Inflammatory macrophage (primary cell): Measurements from ENCODE around the gene IPO5.
"Not testable (repeated sequence)": the region's sequence is repeated elsewhere in the genome, so short reads cannot be mapped to it uniquely, and the experiment has no call there.

Source experiments
- DNase-seq, 2 donors: peaks; one replicate each; pipeline ENCODE4 v3.0.0-alpha.2; 2020 to 2022

IPO5 gene

DNA sequence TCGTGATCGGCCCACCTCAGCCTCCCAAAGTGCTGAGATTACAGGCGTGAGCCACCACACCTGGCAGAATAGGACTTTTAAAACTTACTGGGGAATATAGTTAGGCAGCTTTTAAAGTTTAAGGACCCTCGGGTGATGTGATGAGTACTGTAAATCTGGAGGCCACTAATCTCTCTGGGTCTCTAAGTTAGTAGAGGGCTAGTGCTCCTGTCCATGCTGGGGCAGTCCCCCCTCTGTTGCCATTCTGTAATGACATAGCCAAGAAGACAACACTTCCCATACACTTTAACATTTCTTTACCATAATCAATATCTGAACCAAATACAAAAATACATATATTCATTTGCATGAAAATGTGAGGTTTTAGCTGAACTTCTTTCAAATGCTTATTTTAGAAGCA, 65.7 kb downstream of the IPO5 start:
- DNase-seq = no peak

DNA sequence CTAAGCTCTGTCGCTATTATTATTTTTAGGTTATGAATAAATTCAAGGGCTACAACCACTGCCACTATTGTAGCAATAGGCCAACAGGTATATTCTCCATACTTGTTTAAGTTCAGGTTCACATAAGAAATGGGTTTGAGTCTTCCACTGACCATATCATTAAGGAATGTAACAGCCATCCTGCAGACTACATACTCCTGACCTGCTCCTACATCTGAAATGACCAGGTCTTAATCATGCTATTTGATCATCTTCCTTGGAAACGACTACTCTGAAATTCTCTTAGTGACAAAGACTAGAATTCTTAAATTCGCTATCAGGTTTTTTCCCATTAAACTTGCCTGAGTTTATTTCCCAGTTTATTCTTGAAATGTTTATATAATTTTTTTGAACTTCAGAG, 66.8 kb downstream of the IPO5 start:
- no peak for DNase-seq

DNA sequence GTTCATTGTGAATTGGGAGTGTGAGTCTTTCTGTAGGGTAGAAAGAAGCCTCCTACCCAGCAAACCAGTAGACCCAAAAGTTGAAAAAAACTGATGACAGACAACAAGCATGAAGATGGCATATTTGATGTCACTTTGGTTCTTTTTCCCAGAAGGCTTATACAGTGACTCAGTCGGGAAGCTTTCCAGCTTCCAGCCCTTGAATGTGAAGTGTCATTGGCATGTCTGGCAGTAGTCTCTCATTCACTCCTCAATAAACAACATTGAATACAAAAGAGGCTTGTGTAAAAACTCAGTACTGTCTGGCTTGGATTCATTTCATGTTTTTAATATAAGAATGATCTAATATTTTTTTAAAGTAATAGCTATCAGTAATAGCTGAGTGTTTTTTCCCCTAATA, 68.7 kb downstream of the IPO5 start:
- DNase-seq = no peak

DNA sequence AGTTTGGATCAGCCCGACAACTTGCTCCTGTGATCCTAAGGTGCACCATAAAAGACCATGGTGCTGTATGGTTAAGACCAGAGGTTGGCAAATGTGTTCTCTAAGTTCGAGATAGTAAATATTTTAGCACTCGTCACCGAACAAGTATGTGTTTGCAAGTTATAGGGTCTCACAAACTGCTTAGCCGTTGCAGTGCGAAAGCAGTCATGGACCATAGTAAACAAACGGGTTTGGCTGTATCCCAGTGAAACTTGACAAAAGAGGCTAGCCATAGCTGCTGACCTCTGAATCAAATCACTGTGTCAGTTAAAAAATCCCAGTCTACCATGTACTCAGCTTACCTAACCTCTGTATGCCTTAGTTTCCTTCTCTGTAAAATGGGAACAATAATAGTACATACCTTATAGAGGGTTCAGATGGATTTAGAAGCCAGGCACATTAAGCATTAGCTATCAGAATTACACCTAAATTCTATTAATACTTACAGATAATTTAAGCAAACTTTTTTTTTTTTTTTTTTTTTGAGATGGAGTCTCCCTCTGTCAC, 72.1 kb downstream of the IPO5 start:
- DNase-seq = no peak

DNA sequence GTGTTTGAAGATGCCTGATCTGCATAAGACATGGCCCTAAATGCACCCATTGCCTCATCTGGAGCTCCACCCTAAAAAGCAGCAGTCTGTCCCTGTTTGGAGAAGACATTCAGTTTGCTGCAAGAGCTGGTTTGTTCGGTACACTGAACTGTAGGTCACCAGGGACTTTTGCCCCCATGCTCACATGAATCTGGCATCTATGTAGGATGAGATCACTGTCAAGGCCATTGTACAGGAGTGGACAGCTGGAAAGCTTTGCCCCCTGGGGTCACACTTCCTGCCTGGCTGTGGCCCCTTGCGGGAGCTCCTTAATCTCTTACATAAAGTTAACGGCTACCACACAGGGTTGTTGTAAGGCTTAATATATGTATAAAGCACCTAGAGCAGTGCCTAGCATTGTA, 73.0 kb downstream of the IPO5 start:
- no peak for DNase-seq

DNA sequence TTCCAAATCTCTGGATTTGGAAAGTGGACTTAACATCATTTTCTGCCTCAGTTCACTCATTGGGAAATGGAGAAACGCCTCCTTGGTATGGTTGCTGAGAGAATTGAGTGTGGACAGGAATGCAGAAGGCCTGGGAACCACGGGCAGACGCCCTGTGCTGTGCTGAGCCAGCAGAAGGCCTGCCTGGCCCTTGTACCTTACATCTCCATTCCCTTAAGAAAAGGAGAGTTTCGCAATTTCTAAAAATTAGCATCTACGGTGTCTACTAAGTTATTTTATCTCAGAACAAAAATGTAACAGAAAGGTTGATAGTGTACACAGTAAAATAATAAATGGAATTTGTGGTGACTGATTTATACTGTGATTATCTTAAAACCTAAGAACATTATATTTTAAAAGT, 78.7 kb downstream of the IPO5 start:
- DNase-seq = no peak

DNA sequence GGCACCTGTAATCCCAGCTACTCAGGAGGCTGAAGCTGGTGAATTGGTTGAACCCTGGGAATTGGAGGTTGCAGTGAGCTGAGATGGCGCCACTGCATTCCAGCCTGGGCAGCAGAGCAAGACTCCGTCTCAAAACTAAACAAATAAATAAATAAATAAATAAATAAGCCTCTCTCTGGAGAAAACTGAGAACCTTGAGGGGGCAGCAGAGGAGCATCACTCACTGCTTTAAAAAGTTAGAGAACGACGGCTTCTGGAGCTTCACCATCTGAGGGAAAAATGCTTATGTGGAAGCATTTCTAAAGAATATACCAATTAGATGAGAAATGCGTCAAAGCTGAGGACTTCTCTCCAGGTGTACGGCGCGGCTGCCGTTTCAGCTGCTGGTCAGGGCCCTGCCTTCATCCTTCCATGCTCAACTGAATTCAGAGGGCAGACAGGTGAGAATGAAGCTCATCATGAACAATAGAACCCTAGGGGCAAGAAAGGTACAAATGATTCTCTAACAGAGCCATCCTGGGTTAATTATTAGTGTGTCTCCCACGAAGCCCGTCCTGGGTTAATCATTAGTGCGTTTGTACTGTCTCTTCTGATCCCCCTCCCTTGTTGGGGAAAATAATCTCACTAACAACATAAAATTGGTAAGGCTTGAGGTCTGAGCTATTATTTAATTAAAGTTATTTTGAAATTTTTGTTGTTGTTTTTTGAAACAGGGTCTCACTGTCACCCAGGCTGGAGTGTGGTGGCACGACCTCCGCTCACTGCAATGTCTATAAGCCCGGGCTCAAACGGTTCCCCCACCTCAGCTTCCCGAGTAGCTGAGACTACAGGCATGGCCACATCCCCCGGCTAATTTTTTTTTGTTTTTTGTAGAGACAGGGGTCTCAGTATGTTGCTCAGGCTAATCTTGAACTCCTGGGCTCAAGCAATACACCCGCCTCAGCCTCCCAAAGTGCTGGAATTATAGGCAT, 80.1 kb downstream of the IPO5 start:
- no peak for DNase-seq

DNA sequence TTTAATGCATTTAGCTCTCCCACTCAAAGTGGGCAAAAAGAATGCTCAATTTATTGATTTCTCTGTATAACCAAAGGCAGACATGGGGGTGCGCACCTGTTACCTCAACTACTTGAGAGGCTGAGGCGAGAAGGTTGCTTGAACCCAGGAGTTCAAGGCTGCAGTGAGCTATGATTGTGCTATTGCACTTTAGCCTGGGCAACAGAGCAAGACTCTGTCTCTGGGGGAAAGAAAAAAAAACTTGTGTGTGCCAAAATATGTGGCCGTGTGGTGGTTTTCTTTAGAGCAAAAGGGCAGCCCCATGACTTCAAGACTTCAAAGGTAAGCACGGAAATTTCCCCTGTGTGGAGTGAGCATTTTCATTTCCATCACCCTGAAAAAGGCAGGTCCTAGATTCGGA, 81.9 kb downstream of the IPO5 start:
- DNase-seq = no peak

DNA sequence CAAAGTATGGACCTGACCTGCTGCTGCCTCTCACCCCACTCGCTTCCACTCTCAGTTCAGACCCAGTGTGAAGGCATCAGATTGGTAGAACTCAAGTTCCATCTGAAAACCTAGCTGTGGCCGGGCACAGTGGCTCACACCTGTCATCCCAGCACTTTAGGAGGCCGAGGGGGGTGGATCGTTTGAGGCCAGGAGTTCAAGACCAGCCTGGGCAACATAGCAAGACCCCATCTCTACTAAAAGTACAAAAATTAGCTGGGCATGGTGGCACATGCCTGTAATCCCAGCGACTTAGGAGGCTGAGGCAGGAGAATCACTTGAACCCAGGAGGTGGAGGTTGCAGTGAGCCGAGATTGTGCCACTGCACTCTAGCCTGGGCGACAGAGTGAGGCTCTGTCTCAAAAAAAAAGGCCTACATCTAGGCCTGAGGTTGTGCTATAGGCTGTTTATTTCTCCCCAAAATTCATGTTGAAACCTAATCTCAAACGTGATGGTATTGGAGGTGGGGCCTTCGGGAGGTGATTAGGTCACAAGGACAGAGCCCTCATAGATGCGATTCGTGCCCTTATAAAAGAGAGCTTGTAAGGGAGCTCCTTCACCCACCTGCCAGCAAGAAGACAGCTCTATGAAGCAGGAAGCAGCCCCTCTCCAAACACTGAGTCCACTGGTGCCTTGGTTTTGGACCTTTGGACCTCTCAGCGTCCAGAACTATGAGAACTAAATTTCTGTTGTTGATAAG, 83.3 kb downstream of the IPO5 start:
- DNase-seq = not testable (repeated sequence)

DNA sequence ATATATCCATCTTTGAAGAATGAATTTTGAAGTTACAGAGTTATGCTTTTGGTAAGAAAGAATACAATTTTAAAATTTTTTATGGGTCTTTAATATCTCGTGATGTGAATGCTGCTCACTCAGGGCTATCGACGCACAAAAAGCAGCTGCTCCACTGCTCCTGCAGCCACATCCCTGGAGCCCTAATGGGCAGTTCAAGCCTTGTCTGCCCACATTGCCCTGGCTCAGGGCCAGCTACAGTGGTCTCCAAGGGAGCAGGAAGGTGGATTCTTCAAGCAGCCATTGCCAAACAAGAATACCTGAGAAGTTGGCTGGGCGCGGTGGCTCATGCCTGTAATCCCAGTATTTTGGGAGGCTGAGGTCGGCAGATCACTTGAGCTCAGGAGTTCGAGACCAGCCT, 85.8 kb downstream of the IPO5 start:
- no peak for DNase-seq

DNA sequence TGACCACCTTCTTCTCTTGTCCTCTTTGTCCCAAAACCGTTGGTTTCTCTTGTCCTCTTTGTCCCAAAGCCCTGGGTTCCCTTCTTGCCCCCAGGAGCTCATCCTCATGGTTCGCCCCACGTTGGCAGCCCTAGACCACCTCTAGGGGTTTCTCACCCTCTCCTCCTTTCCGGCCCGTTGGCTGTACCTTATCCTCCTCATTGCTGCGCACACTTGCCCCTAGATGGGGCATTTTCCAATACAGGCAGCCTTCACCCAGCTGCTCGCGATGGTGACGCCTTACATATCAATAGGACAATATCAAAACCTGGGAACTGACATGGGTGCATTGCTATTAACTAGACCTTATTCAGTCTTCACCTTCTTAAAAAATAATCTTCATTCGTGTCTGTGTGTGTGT, 86.5 kb downstream of the IPO5 start:
- DNase-seq = no peak

DNA sequence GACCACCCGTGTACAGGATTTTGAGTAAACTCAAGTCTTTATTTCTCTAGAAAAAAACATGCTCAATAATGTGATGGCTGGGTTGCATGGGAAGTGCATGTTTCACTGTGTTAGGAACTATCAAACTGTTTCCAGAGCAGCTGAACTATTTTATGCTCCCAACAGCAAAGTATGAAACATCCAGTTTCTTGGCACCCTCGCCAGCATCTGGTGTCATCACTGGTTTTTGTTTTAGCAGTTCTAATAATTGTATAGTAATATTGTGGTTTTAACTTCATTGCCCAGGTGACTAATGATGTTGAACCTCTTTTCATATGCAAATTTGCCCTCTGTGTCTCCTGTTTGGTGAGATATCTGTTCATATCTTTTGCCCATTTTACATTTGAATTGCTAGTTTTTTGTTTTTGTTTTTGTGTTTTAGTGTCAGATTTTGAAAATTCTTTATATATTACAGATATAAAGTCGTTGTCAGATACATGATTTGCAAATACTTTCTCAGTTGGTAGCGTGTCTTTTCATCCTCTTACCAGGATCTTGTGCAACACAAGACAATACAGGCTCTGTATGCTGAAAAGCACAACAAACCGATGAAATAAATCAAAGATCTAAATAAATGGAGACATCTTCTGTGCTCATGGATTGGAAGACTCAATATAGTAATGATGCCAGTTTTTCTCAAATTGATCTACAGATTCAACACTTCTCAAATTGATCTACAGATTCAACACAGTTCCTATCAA, 87.8 kb downstream of the IPO5 start:
- no peak for DNase-seq

DNA sequence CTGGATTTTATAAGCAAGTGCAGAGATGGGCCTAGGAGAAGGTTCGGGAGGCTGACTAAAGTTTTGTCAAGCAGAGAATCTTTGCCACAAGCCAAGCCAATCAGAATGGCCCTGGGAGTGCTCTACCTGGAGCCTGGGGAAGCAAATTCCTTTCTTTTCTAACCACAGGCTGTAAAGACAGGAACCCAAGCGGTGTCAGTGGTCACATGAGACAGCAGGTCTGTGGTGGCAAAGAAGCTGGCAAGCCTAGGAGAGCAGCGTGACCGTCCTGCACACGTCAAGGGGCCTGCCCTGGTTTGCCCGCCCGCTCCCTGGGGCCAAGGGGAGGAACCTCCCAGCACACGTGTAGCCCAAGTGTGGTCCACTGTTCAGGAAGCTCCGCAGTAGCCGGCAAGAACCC, 90.8 kb downstream of the IPO5 start:
- no peak for DNase-seq

DNA sequence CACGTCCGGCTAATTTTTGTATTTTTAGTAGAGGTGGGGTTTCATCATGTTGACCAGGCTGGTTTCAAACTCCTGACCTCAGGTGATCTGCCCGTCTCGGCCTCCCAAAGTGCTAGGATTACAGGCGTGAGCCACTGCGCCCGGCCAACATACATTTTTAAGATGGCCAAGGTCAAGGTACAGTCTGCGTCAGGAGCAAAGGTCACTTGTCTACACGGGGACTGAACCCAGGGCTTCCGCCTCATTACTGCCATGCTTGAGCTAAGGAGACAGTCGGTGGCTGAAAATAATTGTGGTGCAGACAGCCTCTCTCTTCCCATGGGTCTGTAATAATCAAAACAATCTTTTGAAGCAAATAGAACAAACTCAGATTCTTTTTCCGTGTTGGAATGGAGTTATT, 94.3 kb downstream of the IPO5 start:
- DNase-seq = not testable (repeated sequence)

DNA sequence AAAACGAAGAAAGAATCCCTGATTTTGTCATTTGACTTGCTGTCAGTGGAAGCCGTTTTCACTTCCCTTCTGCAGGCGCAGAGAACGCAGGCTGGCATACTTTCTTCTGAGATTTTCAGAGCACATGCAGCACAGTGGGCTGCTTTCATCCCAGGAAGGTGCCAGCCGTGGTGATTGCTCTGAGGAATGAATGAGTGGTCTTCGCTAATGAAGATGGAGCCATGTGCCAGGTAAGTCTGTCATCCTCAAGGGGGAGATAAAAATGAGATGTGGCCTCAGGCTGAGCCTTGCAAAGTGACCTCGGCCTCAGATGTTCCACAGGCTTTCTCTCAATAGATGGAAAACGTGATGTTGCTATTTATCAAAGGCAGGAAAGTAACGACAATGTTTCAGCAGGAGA, 94.8 kb downstream of the IPO5 start:
- DNase-seq = no peak

DNA sequence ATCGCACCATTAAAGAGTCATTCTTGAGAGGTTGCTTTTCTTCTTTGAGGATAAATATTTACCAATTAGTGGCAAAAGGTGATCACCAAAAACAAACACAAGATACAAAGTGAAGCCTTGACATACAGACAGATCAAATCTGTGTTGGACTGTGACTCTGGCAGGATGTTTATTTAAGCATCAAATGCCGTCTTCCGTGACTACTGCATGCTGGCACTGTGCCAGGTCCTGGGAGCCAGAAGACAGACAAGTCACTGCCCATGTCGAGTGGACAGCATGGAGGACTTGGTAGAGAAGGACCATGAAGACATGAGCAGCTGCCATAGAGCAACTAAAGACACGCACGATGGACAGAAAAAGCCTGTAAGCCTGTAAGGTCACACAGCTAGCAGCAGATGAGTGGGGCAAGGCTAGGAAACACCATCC, 96.6 kb downstream of the IPO5 start:
- no peak for DNase-seq

DNA sequence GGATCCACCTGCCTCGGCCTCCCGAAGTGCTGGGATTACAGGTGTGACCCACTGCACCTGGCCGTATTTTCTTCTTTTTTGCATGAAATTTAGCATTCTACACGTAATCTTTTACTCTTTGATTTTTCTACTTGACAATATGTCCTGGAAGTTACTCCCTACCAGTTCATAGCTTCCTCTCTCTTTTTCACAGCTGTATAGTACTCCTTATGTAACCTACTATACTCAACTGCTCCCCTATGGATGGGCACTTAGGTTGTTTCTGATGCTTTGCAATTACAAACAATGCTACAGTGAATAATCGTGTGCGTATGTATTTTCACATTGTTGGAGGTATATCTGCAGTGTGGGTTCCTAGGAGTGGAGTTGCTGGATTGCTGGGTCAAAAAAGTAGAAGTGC, 98.9 kb downstream of the IPO5 start:
- no peak for DNase-seq

DNA sequence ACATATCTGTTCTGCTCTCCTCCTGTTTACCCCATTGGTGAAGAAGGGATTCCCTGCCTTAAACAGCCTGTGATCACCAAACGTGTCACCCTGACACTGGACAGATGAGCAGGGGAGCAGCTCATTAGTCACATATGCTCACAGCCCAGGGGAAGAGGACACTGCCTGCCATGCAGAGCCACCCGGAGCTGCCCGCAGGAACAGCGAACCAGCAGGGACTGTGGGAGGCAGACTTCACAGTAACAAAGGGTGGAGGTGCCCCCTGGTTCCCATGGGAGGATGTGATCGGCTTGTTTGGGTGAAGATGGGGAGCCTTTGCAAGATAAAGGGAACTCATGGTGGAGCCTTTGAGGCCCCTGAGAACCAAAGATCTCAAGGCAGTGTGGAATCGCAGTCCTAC, 100.8 kb downstream of the IPO5 start:
- no peak for DNase-seq

DNA sequence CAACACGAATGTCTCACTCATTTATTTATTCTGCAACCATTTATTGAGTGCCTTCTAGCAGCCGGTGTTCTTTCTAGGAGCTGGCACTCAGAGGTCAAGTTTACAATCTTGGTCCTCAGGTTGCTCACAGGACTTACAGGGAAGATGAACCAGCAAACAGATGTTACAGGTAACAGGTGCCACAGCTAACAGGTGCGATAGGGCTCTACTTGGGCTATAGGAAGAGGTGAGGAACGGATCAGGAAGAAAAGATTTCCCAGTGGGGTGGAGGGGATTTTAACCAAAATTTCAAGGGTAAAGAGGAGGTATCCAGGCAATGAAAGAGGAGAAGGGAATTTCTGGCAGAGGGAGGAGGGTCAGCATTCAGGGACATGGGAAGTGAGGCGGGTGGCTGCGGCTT, 102.1 kb downstream of the IPO5 start:
- no peak for DNase-seq

DNA sequence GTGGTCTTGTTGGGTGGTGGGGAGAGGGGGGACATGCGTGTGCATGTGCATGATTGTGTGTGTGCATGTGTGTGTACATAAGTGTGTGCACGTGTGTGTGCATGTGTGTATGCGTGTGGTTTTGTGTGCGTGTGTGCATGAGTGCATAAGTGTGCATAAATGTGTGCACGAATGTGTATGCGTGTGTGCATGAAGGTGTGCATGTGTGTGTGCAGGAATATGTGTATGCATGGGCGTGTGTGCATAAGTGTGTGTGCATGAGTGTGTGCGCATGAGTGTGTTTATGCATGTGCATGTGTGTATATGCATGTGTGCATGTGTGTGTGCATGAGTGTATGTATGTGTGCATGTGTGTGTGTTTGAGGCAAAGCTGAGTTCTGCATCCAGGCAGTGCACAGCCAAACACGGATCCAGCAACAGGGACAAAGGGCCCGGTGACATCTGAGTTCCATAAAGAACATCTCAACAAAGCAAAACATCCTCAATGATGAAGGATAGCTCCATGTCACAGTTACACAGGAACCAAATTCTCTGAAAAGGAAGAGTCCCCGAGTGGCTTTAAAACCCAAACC, 103.5 kb downstream of the IPO5 start:
- DNase-seq = no peak

DNA sequence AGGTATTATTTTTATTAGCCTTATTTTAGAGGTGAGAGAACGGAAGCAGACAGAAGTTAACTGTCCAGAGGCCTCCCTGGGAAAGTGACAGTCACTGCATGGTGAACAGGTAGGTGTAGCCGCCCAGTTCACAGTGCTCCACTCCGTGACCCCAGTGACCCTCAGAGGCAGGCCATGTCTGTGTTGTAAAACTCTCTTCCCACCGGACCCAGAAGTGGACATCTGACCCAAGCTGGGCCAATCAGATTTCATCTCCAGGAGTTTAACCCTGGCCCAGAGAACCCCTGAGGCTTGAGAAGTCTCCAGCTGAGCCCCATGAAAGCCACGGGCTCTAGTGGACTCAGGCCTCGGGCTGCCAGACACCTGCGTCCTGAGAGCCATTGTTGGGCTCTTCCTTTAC, 105.8 kb downstream of the IPO5 start:
- no peak for DNase-seq

DNA sequence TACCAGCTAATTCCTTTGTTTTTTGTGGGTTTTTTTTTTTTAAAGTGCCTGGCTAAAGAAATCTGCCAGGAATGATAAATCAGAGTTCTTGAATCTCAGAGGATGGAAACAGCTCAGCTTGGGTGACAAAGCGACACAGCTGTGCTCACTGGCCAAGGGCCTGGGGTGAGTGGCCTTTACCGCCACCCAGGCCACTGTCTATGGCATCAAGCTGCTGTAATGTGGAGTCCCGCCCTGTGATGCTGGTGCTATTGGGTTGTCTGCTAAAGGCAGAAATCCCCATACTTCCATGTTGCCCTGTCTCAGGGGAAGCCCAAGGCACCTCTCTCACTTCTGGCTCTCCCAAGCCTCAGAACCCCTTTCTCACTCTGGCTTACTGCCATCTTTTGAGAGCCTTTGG, 106.8 kb downstream of the IPO5 start:
- no peak for DNase-seq

DNA sequence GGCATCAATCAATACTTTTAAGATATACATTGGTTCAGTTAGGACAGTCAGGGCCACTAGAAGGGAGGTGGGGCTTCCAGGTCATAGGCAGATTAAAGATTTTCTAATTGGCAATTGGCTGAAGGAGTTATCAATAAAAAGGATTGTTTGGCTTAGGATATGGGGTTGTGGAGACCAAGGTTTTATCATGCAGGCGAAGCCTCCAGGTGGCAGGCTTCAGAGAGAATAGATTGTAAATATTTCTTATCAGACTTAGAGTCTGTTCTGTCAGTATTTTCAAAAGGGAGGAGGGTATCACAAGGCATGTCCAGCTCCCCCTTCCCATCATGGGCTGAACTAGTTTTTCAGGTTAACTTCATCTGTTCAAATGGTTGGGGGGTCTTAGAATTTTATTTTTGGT, 112.0 kb downstream of the IPO5 start:
- DNase-seq = no peak
